HL-60/S4 (cell line): ENCODE data around the gene SARDH.
"Not testable (repeated sequence)": the region's sequence is repeated elsewhere in the genome, so short reads cannot be mapped to it uniquely, and the experiment has no call there.

Source experiments
- in situ Hi-C: fragments of 300-500 bp; cut with MboI; formaldehyde crosslinking; loops from 2 replicates; pipeline ENCODE4 v1.14.3; 2022; ENCODE audit warnings: low sequenced_read_pairs

Gene SARDH

GRCh38 chr9:133761641-133762248 lies 23.6 kb upstream of the SARDH start:
- in situ Hi-C loops, result no loop called here

GRCh38 chr9:133760713-133761290 lies 22.6 kb upstream of the SARDH start:
- in situ Hi-C loops, result no loop called here

GRCh38 chr9:133759946-133760345 lies 21.8 kb upstream of the SARDH start:
- in situ Hi-C loops, result no loop called here

- in situ Hi-C loops, result no loop called here
These were observed 21.2 kb upstream of the SARDH start for GRCh38 chr9:133759146-133759900.

GRCh38 chr9:133758228-133758627 lies 20.1 kb upstream of the SARDH start:
- in situ Hi-C loops, result no loop called here

- in situ Hi-C loops, result no loop called here
These were observed 16.6 kb upstream of the SARDH start for GRCh38 chr9:133754688-133755227.

- in situ Hi-C loops, result no loop called here
These were observed 16.0 kb upstream of the SARDH start for GRCh38 chr9:133754187-133754586.

GRCh38 chr9:133752739-133753446 lies 14.7 kb upstream of the SARDH start:
- in situ Hi-C loops, result no loop called here

GRCh38 chr9:133750982-133751649 lies 13.0 kb upstream of the SARDH start:
- in situ Hi-C loops, result no loop called here

- in situ Hi-C loops, result no loop called here
These were observed 9.2 kb upstream of the SARDH start for GRCh38 chr9:133747309-133747708.

- in situ Hi-C loops, result not testable (repeated sequence)
These were observed 6.4 kb upstream of the SARDH start for GRCh38 chr9:133744528-133744927.

- in situ Hi-C loops, result no loop called here
These were observed 4.8 kb upstream of the SARDH start for GRCh38 chr9:133742849-133743444.

GRCh38 chr9:133742251-133742650 lies 4.1 kb upstream of the SARDH start:
- in situ Hi-C loops, result no loop called here

- in situ Hi-C loops, result no loop called here
These were observed 3.6 kb upstream of the SARDH start for GRCh38 chr9:133741716-133742115.

- in situ Hi-C loops, result no loop called here
These were observed 2.8 kb upstream of the SARDH start for GRCh38 chr9:133740911-133741310.

- in situ Hi-C loops, result no loop called here
These were observed 1.5 kb upstream of the SARDH start for GRCh38 chr9:133739408-133740280.

- in situ Hi-C loops, result no loop called here
These were observed 581 bp upstream of the SARDH start for GRCh38 chr9:133738640-133739225.

- in situ Hi-C loops, result no loop called here
These were observed 930 bp downstream of the SARDH start for GRCh38 chr9:133737071-133737773.
